ENCODE data around the gene LTB4R2. TPM values are rescaled to one million over a fixed set of nuclear protein-coding genes. Genes with fewer than 3 reads are reported as not detected.
"Not testable (repeated sequence)": the region's sequence is repeated elsewhere in the genome, so short reads cannot be mapped to it uniquely, and the experiment has no call there.

The LTB4R2 gene
- total RNA-seq, 1 donor from 2014 or later = 1.8 TPM

DNA sequence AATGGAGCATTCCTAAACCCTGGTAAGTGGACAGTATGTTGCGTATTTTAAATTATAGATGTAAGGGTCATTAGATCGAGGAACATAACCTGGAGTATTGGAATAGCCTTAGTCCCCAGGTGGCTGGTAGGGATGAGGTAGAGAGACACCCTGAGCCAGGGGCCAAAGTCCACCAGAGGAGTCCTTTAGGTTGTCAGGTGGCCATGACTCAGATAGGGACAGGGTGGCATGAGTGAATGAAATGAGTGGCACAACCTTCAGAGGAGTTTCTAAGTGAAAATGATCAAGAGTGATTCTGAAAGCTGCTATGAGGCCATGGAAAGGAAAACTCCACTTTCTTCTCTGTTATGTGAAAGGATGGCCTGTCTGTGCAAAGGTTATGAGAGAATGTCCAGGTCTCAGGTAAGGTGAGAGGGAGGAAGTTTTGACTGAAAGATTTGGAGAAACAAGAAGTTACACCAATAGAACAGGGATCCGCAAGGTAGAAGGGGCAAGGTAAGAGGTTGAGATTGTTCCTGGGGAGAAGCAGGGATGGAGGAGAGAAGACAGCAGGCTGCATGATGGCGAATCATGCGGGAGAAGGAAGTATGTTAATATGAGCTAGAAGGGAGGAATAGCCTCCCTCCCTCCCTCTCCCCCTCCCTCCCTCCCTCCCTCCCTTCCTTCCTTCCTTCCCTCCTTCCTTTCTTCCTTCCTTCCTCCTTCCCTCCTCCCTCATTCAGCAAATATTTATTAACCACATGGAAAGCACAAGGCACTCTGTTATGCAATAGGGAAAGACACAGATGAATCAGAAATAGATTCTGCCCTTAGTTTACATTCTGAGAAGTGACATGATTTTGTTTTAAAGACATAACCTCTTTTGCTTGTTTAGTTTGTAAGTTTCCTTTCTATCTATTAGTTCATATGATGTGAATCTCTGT is 43.9 kb downstream of the LTB4R2 start:
- no peak for TF ChIP-seq EZH2phosphoT487 (IDR thresholded peaks at IDR 0.05)
- TF ChIP-seq, protein P1, sequence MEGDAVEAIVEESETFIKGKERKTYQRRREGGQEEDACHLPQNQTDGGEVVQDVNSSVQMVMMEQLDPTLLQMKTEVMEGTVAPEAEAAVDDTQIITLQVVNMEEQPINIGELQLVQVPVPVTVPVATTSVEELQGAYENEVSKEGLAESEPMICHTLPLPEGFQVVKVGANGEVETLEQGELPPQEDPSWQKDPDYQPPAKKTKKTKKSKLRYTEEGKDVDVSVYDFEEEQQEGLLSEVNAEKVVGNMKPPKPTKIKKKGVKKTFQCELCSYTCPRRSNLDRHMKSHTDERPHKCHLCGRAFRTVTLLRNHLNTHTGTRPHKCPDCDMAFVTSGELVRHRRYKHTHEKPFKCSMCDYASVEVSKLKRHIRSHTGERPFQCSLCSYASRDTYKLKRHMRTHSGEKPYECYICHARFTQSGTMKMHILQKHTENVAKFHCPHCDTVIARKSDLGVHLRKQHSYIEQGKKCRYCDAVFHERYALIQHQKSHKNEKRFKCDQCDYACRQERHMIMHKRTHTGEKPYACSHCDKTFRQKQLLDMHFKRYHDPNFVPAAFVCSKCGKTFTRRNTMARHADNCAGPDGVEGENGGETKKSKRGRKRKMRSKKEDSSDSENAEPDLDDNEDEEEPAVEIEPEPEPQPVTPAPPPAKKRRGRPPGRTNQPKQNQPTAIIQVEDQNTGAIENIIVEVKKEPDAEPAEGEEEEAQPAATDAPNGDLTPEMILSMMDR (IDR thresholded peaks at IDR 0.05) = no peak
- no peak for TF ChIP-seq EZH2 (IDR thresholded peaks at IDR 0.05)
- Histone ChIP-seq H3K9me3 (ENCODE audit: low read depth) (no peaks in the 10 kb centered on the region), H3K27me3 (peaks cover 96% of the 10 kb centered on the region), H3F3A (ENCODE audit: low read depth) (no peaks in the 10 kb centered on the region), H3K9ac (no peak overlapping the region), H3K4me3 (no peak overlapping the region), H3K4me1 (no peaks in the 10 kb centered on the region), H4K20me1 (ENCODE audit: low read depth) (no peaks in the 10 kb centered on the region), H3K27ac (no peak overlapping the region), H2AFZ (replicated peaks) (no peak overlapping the region), H3K4me2 (no peak overlapping the region), H3K79me2 (ENCODE audit: low read depth) (no peaks in the 10 kb centered on the region), H3K36me3 (no peaks in the 10 kb centered on the region)
- DNase-seq (ENCODE audit: low spot score) = no peak
- no peaks in the 10 kb centered on the region for H3K4me1 Mint-ChIP-seq
- no peaks in the 10 kb centered on the region for H3K36me3 Mint-ChIP-seq
- H3K9me3 Mint-ChIP-seq = peaks cover 2% of the 10 kb centered on the region
- H3K27me3 Mint-ChIP-seq (ENCODE audit: insufficient read depth, low read depth) = peaks cover 32% of the 10 kb centered on the region
- no peak overlapping the region for H3K27ac Mint-ChIP-seq
- H3K4me3 Mint-ChIP-seq = no peak overlapping the region

DNA sequence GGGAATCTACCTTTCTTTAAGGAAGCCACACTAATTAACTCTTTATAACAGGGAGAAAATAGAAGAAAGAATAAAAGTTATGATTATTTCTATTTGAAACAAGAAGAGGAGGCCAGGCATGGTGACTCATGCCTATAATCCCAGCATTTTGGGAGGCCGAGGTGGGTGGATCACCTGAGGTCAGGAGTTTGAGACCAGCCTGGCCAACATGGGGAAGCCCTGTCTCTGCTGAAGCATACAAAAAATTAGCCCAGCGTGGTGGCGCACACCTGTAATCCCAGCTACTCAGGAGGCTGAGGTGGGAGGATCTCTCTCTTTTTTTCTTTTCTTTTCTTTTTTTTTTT is 44.5 kb downstream of the LTB4R2 start:
- H2AFZ ChIP-seq (replicated peaks); H3F3A ChIP-seq (ENCODE audit: low read depth); H3K4me1 Mint-ChIP-seq; H3K9ac ChIP-seq; DNase-seq (ENCODE audit: low spot score); H3K36me3 Mint-ChIP-seq; H3K4me3 ChIP-seq; H3K79me2 ChIP-seq (ENCODE audit: low read depth); H3K4me1 ChIP-seq; H3K4me3 Mint-ChIP-seq; H4K20me1 ChIP-seq (ENCODE audit: low read depth); H3K36me3 ChIP-seq; H3K27ac ChIP-seq; H3K9me3 ChIP-seq (ENCODE audit: low read depth); H3K4me2 ChIP-seq; H3K27ac Mint-ChIP-seq; H3K9me3 Mint-ChIP-seq: not testable (repeated sequence)
- peaks cover 96% of the 10 kb centered on the region for H3K27me3 ChIP-seq
- peaks cover 29% of the 10 kb centered on the region for H3K27me3 Mint-ChIP-seq (ENCODE audit: insufficient read depth, low read depth)

DNA sequence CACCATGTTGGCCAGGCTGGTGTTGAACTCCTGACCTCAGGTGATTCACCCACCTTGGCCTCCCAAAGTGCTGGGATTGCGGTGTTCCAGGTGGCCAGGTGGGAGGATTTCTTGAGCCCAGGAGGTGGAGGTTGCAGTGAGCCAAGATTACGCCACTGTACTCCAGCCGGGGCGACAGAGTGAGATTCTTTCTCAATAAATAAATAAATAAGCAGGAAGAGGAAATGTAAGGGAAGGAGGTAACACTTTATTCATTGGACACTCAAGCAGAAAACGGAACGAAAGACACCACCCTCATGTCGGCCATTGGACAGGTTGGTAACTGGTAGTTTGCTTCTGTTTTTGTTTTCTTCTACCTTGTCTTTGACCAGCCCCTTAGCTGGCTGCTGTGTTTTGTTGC is 45.1 kb downstream of the LTB4R2 start:
- Histone ChIP-seq H3K27ac (no peak overlapping the region), H3K9me3 (ENCODE audit: low read depth) (no peaks in the 10 kb centered on the region), H3K4me2 (no peak overlapping the region), H2AFZ (replicated peaks) (no peak overlapping the region), H3K4me1 (no peaks in the 10 kb centered on the region), H3K36me3 (no peaks in the 10 kb centered on the region), H3K27me3 (peaks cover 96% of the 10 kb centered on the region), H3K4me3 (no peak overlapping the region), H3K9ac (no peak overlapping the region), H3F3A (ENCODE audit: low read depth) (no peaks in the 10 kb centered on the region), H3K79me2 (ENCODE audit: low read depth) (no peaks in the 10 kb centered on the region), H4K20me1 (ENCODE audit: low read depth) (no peaks in the 10 kb centered on the region)
- H3K4me3 Mint-ChIP-seq = no peak overlapping the region
- no peaks in the 10 kb centered on the region for H3K36me3 Mint-ChIP-seq
- peaks cover 25% of the 10 kb centered on the region for H3K27me3 Mint-ChIP-seq (ENCODE audit: insufficient read depth, low read depth)
- DNase-seq (ENCODE audit: low spot score) = no peak
- peaks cover 2% of the 10 kb centered on the region for H3K9me3 Mint-ChIP-seq
- no peak overlapping the region for H3K27ac Mint-ChIP-seq
- no peak for TF ChIP-seq EZH2phosphoT487 (IDR thresholded peaks at IDR 0.05)
- TF ChIP-seq, protein P1 (IDR thresholded peaks at IDR 0.05) = no peak
- TF ChIP-seq EZH2 (IDR thresholded peaks at IDR 0.05) = no peak
- H3K4me1 Mint-ChIP-seq = no peaks in the 10 kb centered on the region

DNA sequence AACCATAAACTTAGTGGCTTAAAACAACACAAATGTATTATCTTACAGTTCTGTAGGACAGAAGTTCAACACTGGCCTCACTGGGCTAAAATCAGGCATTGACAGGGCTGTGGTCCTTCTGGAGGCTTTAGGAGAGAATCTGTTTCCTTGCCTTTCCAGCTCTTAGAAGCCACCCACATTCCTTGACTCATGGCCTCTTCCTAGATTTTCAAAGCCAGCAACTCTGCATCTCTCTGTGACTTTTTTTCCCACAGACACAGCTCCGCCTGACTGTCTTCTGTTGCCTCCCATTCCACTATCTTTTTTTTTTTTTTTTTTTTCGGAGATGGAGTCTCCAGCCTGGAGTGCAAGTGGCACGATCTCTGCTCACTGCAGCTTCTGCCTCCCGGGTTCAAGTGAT is 46.3 kb downstream of the LTB4R2 start:
- no peaks in the 10 kb centered on the region for H3K79me2 ChIP-seq (ENCODE audit: low read depth)
- no peaks in the 10 kb centered on the region for H4K20me1 ChIP-seq (ENCODE audit: low read depth)
- H3K27ac Mint-ChIP-seq = no peak overlapping the region
- peaks cover 2% of the 10 kb centered on the region for H3K9me3 Mint-ChIP-seq
- H3K9me3 ChIP-seq (ENCODE audit: low read depth) = no peaks in the 10 kb centered on the region
- H2AFZ ChIP-seq (replicated peaks) = no peak overlapping the region
- no peak overlapping the region for H3K4me3 Mint-ChIP-seq
- no peaks in the 10 kb centered on the region for H3K4me1 ChIP-seq
- H3K4me1 Mint-ChIP-seq = no peaks in the 10 kb centered on the region
- no peak overlapping the region for H3K4me2 ChIP-seq
- DNase-seq (ENCODE audit: low spot score) = no peak
- TF ChIP-seq EZH2phosphoT487 (IDR thresholded peaks at IDR 0.05) = no peak
- TF ChIP-seq EZH2 (IDR thresholded peaks at IDR 0.05) = no peak
- TF ChIP-seq, protein P1 (IDR thresholded peaks at IDR 0.05) = no peak
- no peak overlapping the region for H3K27ac ChIP-seq
- no peaks in the 10 kb centered on the region for H3K36me3 ChIP-seq
- H3F3A ChIP-seq (ENCODE audit: low read depth) = no peaks in the 10 kb centered on the region
- peaks cover 15% of the 10 kb centered on the region for H3K27me3 Mint-ChIP-seq (ENCODE audit: insufficient read depth, low read depth)
- peaks cover 96% of the 10 kb centered on the region for H3K27me3 ChIP-seq
- H3K9ac ChIP-seq = no peak overlapping the region
- H3K36me3 Mint-ChIP-seq = no peaks in the 10 kb centered on the region
- no peak overlapping the region for H3K4me3 ChIP-seq
